Pancreas (tissue), 10 donors: Measurements from ENCODE around the gene ERBB4. TPM values are rescaled to one million over a fixed set of nuclear protein-coding genes. Genes with fewer than 3 reads are reported as not detected.

Source experiments
- ATAC-seq, 4 donors: fragments of 200-7000 bp; cut with Tn5 transposase; one replicate each; pipeline versions ENCODE4 v1.8.0 to v1.9.1; 2020; ENCODE audit warnings: mild to moderate bottlenecking in 4 of 4, moderate library complexity in 4 of 4
- DNase-seq, 6 donors: peaks; one replicate each; pipeline ENCODE4 v3.0.0-alpha.2; 2020
- FAIRE-seq: peaks from 2 replicates; lab custom pipeline; 2012; peaks lifted over from hg19 to GRCh38; lab: Jason Lieb, UNC
- H3K27ac ChIP-seq, 4 donors: fragments of 200-600 bp; sonication (generic); 1 replicate in 3 of 4; 2 replicates in 1 of 4; pipeline versions ENCODE4 v1.5.0 to v1.8.0; 2020
- H3K27me3 ChIP-seq, 4 donors: fragments of 200-600 bp; one replicate each; pipeline ENCODE4 v1.8.0; 2021
- H3K36me3 ChIP-seq, 3 donors: fragments of 200-600 bp; sonication (generic) in 1 of 3; one replicate each; pipeline versions ENCODE4 v1.5.0 to v1.8.0; 2020 to 2021
- H3K4me1 ChIP-seq, 3 donors: fragments of 200-600 bp; one replicate each; pipeline ENCODE4 v1.8.0; 2021
- H3K4me3 ChIP-seq, 4 donors: fragments of 200-600 bp; sonication (generic) in 2 of 4; one replicate each; pipeline versions ENCODE4 v1.5.0 to v1.8.0; 2020 to 2021
- H3K9me3 ChIP-seq, 4 donors: fragments of 200-600 bp; one replicate each; pipeline ENCODE4 v1.8.0; 2021
- CTCF ChIP-seq, 4 donors: fragments of 200-600 bp; sonication (generic) in 3 of 4; IDR thresholded peaks; one replicate each; pipeline versions ENCODE4 v1.5.0 to v1.8.0; 2021; ENCODE audit warnings: antibody characterized with exemption in 4 of 4
- WGBS, 2 donors: extraction: QIAGEN DNeasy Blood & Tissue Kit; methylation state at CpG; one replicate each; pipeline ENCODE4 v1.1.7; 2013; 5-methylcytosine and 5-hydroxymethylcytosine counted together
- intact Hi-C, 3 donors: fragments of 100-400 bp; cut with DNase I; formaldehyde crosslinking; loops; one replicate each; pipeline versions ENCODE4 v1.11.1 to v1.14.2; 2022
- polyA plus RNA-seq, 2 donors: library from polyadenylated mRNA; stranded (reverse); fragments of 200-250 nt; gene quantifications; one replicate each; pipeline ENCODE4 v1.2.3, GENCODE V29; 2013
- total RNA-seq, 6 donors: library from RNA; stranded (reverse); fragmentation: NEBNext Ultra II Directional in 4 of 6; extraction: Animal tissue kit (Norgen Biotek cat#: 25700) in 4 of 6; gene quantifications; one replicate each; pipeline versions ENCODE4 v1.2.1 to v1.2.4, GENCODE V29; 2021 to 2023
- donor health status: healthy with polysubstance abuse.
- donor health status: DM: no; HTN: no; CAD: no; lungs with moderate emphysema.
- donor health status: DM: no; HTN: no; CAD: no.
- donor health status: control.
- donor health status: control.
- donor health status: Bipolar disorder and iron deficiency.
- donor health status: DM: yes; HTN: yes; CAD: no.
- donor health status: DM: no; HTN: no; CAD: no.
- donor health status: DM: no; HTN: no; CAD: no.
- donor health status: DM: yes; HTN: yes; CAD: no.

Gene ERBB4
- total and polyA plus RNA-seq, 8 donors = 0.30 to 5.0 (median 3.3) TPM

GRCh38 chr2:212274215-212274614, 264.4 kb downstream of the ERBB4 start:
- FAIRE-seq (no peak), ATAC-seq (no peak), DNase-seq (no peak)
- Histone ChIP-seq H3K9me3 (no peaks in the 10 kb centered on the region), H3K27me3 (no peaks in the 10 kb centered on the region), H3K27ac (no peak overlapping the region), H3K4me1 (no peaks in the 10 kb centered on the region), H3K4me3 (no peak overlapping the region), H3K36me3 (no peaks in the 10 kb centered on the region)
- intact Hi-C loops = no loop called here
- 95 to 97% methylated on average over 2 of the region's 2 CpGs for WGBS, 2 donors
- TF ChIP-seq CTCF (IDR thresholded peaks at IDR 0.05) = no peak

GRCh38 chr2:212271583-212271982, 267.0 kb downstream of the ERBB4 start:
- no peak for ATAC-seq
- intact Hi-C loops = no loop called here
- no peak overlapping the region for H3K27ac ChIP-seq
- no peak overlapping the region for H3K4me3 ChIP-seq
- no peaks in the 10 kb centered on the region for H3K9me3 ChIP-seq
- WGBS, 2 donors = 13 to 20% methylated on average over 3 of the region's 3 CpGs
- no peak for FAIRE-seq
- no peaks in the 10 kb centered on the region for H3K4me1 ChIP-seq
- DNase-seq = no peak
- H3K27me3 ChIP-seq = no peaks in the 10 kb centered on the region
- H3K36me3 ChIP-seq = no peaks in the 10 kb centered on the region
- TF ChIP-seq CTCF (IDR thresholded peaks at IDR 0.05) = no peak

- no peak for FAIRE-seq
- no peak for TF ChIP-seq CTCF (IDR thresholded peaks at IDR 0.05)
- no peaks in the 10 kb centered on the region for H3K27me3 ChIP-seq
- intact Hi-C loops = no loop called here
- ATAC-seq = no peak
- DNase-seq = no peak
- no peak overlapping the region for H3K4me3 ChIP-seq
- 55 to 63% methylated on average over 1 of the region's 1 CpG for WGBS, 2 donors
- no peaks in the 10 kb centered on the region for H3K9me3 ChIP-seq
- H3K36me3 ChIP-seq = no peaks in the 10 kb centered on the region
- H3K27ac ChIP-seq = no peak overlapping the region
- H3K4me1 ChIP-seq = no peaks in the 10 kb centered on the region
These were observed 269.6 kb downstream of the ERBB4 start for GRCh38 chr2:212269005-212269404.

GRCh38 chr2:212266297-212266696, 272.3 kb downstream of the ERBB4 start:
- Histone ChIP-seq H3K27me3 (no peaks in the 10 kb centered on the region), H3K36me3 (no peaks in the 10 kb centered on the region), H3K4me3 (no peak overlapping the region), H3K4me1 (no peaks in the 10 kb centered on the region), H3K27ac (no peak overlapping the region), H3K9me3 (no peaks in the 10 kb centered on the region)
- no peak for TF ChIP-seq CTCF (IDR thresholded peaks at IDR 0.05)
- ATAC-seq = no peak
- no peak for FAIRE-seq
- DNase-seq = no peak
- WGBS, 2 donors = 47 to 61% methylated on average over 1 of the region's 1 CpG
- intact Hi-C loops = no loop called here

- 77 to 88% methylated on average over 3 of the region's 3 CpGs for WGBS, 2 donors
- no peak for TF ChIP-seq CTCF (IDR thresholded peaks at IDR 0.05)
- FAIRE-seq = no peak
These were observed 272.8 kb downstream of the ERBB4 start for GRCh38 chr2:212265777-212266176.

More at GRCh38 chr2:212265777-212266176, 272.8 kb downstream of the ERBB4 start:
- H3K4me1 ChIP-seq = no peaks in the 10 kb centered on the region
- intact Hi-C loops = no loop called here
- no peak overlapping the region for H3K4me3 ChIP-seq
- ATAC-seq (no peak), DNase-seq (no peak)
- H3K36me3 ChIP-seq = no peaks in the 10 kb centered on the region
- H3K27me3 ChIP-seq = no peaks in the 10 kb centered on the region
- H3K9me3 ChIP-seq = no peaks in the 10 kb centered on the region
- no peak overlapping the region for H3K27ac ChIP-seq
